HEK293T (cell line): ENCODE data around the gene KCNF1.

Source experiments
- ARNT ChIP-seq: fragments of 450-650 bp; IDR thresholded peaks from 2 replicates; pipeline ENCODE4 v1.6.1; 2017; ENCODE audit warnings: mild to moderate bottlenecking
- BHLHE40 ChIP-seq: fragments of 450-650 bp; IDR thresholded peaks from 2 replicates; pipeline ENCODE4 v1.6.1; 2016; ENCODE audit warnings: mild to moderate bottlenecking, moderate library complexity, borderline replicate concordance
- ELF4 ChIP-seq: fragments of 450-650 bp; IDR thresholded peaks from 2 replicates; pipeline ENCODE4 v1.6.1; 2017; ENCODE audit warnings: antibody characterized with exemption
- FOXA1 ChIP-seq: fragments of 450-650 bp; IDR thresholded peaks from 2 replicates; pipeline ENCODE4 v1.6.1; 2016; ENCODE audit warnings: mild to moderate bottlenecking
- FOXM1 ChIP-seq: fragments of 450-650 bp; IDR thresholded peaks from 2 replicates; pipeline ENCODE4 v1.6.1; 2017; ENCODE audit warnings: mild to moderate bottlenecking, borderline replicate concordance
- NFRKB ChIP-seq: fragments of 450-650 bp; IDR thresholded peaks from 2 replicates; pipeline ENCODE4 v1.6.1; 2016; ENCODE audit warnings: mild to moderate bottlenecking, moderate library complexity
- SP1 ChIP-seq: fragments of 450-650 bp; IDR thresholded peaks from 2 replicates; pipeline ENCODE4 v1.6.1; 2017
- SUZ12 ChIP-seq: fragments of 450-650 bp; IDR thresholded peaks from 2 replicates; pipeline ENCODE4 v1.6.1; 2016; ENCODE audit warnings: mild to moderate bottlenecking
- TARDBP ChIP-seq: fragments of 450-650 bp; IDR thresholded peaks from 2 replicates; pipeline ENCODE4 v1.6.1; 2016
- TF ChIP-seq, protein P1 (sequence below): fragments of 450-650 bp; IDR thresholded peaks from 2 replicates; pipeline ENCODE4 v1.6.1; 2016

GRCh38 chr2:10923965-10924364 is 12.2 kb downstream of the KCNF1 start:
- TF ChIP-seq FOXA1 (no peak), ARNT (no peak), FOXM1 (no peak), SUZ12 (no peak), BHLHE40 (no peak), SP1 (no peak), TARDBP (no peak), ELF4 (no peak), NFRKB (no peak)
- TF ChIP-seq, protein P1, sequence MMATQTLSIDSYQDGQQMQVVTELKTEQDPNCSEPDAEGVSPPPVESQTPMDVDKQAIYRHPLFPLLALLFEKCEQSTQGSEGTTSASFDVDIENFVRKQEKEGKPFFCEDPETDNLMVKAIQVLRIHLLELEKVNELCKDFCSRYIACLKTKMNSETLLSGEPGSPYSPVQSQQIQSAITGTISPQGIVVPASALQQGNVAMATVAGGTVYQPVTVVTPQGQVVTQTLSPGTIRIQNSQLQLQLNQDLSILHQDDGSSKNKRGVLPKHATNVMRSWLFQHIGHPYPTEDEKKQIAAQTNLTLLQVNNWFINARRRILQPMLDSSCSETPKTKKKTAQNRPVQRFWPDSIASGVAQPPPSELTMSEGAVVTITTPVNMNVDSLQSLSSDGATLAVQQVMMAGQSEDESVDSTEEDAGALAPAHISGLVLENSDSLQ, result no peak
